HCT116 (cell line): Measurements from ENCODE around the gene GATA3. TPM values are rescaled to one million over a fixed set of nuclear protein-coding genes. Genes with fewer than 3 reads are reported as not detected.

Experiments
- ATAC-seq: fragments of 200-7000 bp; cut with Tn5 transposase; 2 replicates; pipeline ENCODE4 v1.9.1; 2020; ENCODE audit warnings: mild to moderate bottlenecking, moderate library complexity
- BruUV-seq: library from RNA; stranded (reverse); fragments of 400-500 nt; replicated peaks from 2 replicates; lab custom pipeline; 2021; lab: Mats Ljungman, UMichigan
- CTCF ChIA-PET: fragments of 300-600 bp; sonication (Branson Sonifier 250); formaldehyde crosslinking; loops from one replicate; lab custom pipeline; 2021; ENCODE audit warnings: antibody characterized with exemption; lab: Charles Lee
- POLR2A ChIA-PET: fragments of 300-600, 350-600 bp; sonication (Branson Sonifier 250); formaldehyde crosslinking; loops from one replicate; lab custom pipeline; 2021; ENCODE audit warnings: antibody characterized with exemption; lab: Charles Lee
- RAD21 ChIA-PET, 2 experiments: fragments of 300-600 bp; sonication (Branson Sonifier 250); formaldehyde crosslinking; loops; one replicate each; lab custom pipeline; 2023; ENCODE audit warnings: low total read pairs in 2 of 2; ENCODE audit not compliant: uncharacterized antibody in 2 of 2, unreplicated experiment in 2 of 2, low non-redundant PET in 1 of 2; lab: Charles Lee
- DNase-seq: peaks from one replicate; pipeline ENCODE4 v3.0.0-alpha.2; 2010; ENCODE audit warnings: low read depth, low spot score
- H2AFZ ChIP-seq: fragments of 200-600 bp; shearing (Covaris generic), sonication (generic); 2 replicates; pipeline ENCODE4 v1.6.1; 2017; ENCODE audit warnings: low read depth, mixed run types, mixed read lengths, antibody characterized with exemption, low read length; ENCODE audit not compliant: poor library complexity, severe bottlenecking
- H3K27ac ChIP-seq: 2 replicates; pipeline ENCODE4 v1.5.1; 2012; ENCODE audit warnings: low read depth, low read length
- H3K27me3 ChIP-seq: fragments of 200-600 bp; sonication (generic); 2 replicates; pipeline ENCODE4 v1.6.1; 2016; ENCODE audit warnings: mixed run types, low read length, mixed read lengths; ENCODE audit not compliant: insufficient read depth
- H3K36me3 ChIP-seq, 2 experiments: fragments of 200-500 bp in 1 of 2; fragments of 200-600 bp in 1 of 2; sonication (Bioruptor generic) in 1 of 2; sonication (generic) in 1 of 2; 2 replicates each; pipeline versions ENCODE4 v1.5.1 to v1.6.1; 2014 to 2016; ENCODE audit warnings: low read length in 2 of 2, inconsistent platforms in 1 of 2, mixed read lengths in 1 of 2, mixed run types in 1 of 2; ENCODE audit not compliant: insufficient read depth in 2 of 2, control insufficient read depth in 1 of 2
- H3K4me1 ChIP-seq, 2 experiments: fragments of 200-600 bp in 1 of 2; sonication (generic) in 1 of 2; 2 replicates each; pipeline versions ENCODE4 v1.5.1 to v1.6.1; 2012 to 2017; ENCODE audit warnings: low read length in 2 of 2, inconsistent platforms in 1 of 2, mild to moderate bottlenecking in 1 of 2, mixed read lengths in 1 of 2, mixed run types in 1 of 2, moderate library complexity in 1 of 2; ENCODE audit not compliant: insufficient read depth in 2 of 2, control insufficient read depth in 1 of 2
- H3K4me2 ChIP-seq: fragments of 200-600 bp; sonication (generic); 2 replicates; pipeline ENCODE4 v1.6.1; 2017; ENCODE audit warnings: mixed run types, low read length, mixed read lengths
- H3K4me3 ChIP-seq, 2 experiments: fragments of 200-600 bp in 1 of 2; sonication (generic) in 1 of 2; replicated peaks in 1 of 2; 2 replicates each; pipeline ENCODE4 v1.5.1; 2011 to 2016; ENCODE audit warnings: low read length in 2 of 2, control low read depth in 1 of 2, low read depth in 1 of 2, mild to moderate bottlenecking in 1 of 2, mixed read lengths in 1 of 2, mixed run types in 1 of 2
- H3K79me2 ChIP-seq: fragments of 200-600 bp; sonication (generic); 2 replicates; pipeline ENCODE4 v1.6.1; 2017; ENCODE audit warnings: mild to moderate bottlenecking, mixed run types, low read length, moderate library complexity, mixed read lengths; ENCODE audit not compliant: insufficient read depth
- H3K9ac ChIP-seq: fragments of 200-600 bp; sonication (generic); 2 replicates; pipeline ENCODE4 v1.6.1; 2016; ENCODE audit warnings: low read length, mixed read lengths
- H3K9me2 ChIP-seq: fragments of 200-600 bp; sonication (generic), shearing (Covaris generic); 2 replicates; pipeline ENCODE4 v1.6.1; 2017; ENCODE audit warnings: mixed run types, mild to moderate bottlenecking, moderate library complexity; ENCODE audit not compliant: insufficient read depth
- H3K9me3 ChIP-seq, 2 experiments: fragments of 200-500 bp in 1 of 2; fragments of 200-600 bp in 1 of 2; sonication (Bioruptor generic) in 1 of 2; sonication (generic) in 1 of 2; 2 replicates each; pipeline ENCODE4 v1.6.1; 2014 to 2017; ENCODE audit warnings: low read length in 2 of 2, mixed read lengths in 2 of 2, inconsistent platforms in 1 of 2, low read depth in 1 of 2, mild to moderate bottlenecking in 1 of 2, mixed run types in 1 of 2, moderate library complexity in 1 of 2; ENCODE audit not compliant: control insufficient read depth in 1 of 2, insufficient read depth in 1 of 2
- H4K20me1 ChIP-seq: fragments of 200-600 bp; sonication (generic), shearing (Covaris generic); 2 replicates; pipeline ENCODE4 v1.6.1; 2017; ENCODE audit warnings: mixed run types, mild to moderate bottlenecking, moderate library complexity; ENCODE audit not compliant: insufficient read depth
- EGR1 ChIP-seq: IDR thresholded peaks from 2 replicates; pipeline ENCODE4 v1.6.1; 2012; ENCODE audit warnings: low read depth
- ELF1 ChIP-seq: IDR thresholded peaks from 2 replicates; pipeline ENCODE4 v1.6.1; 2012; ENCODE audit warnings: low read depth, borderline replicate concordance
- JUND ChIP-seq: IDR thresholded peaks from 2 replicates; pipeline ENCODE4 v1.6.1; 2012
- POLR2A ChIP-seq: IDR thresholded peaks from 2 replicates; pipeline ENCODE4 v1.7.0; 2011; ENCODE audit warnings: borderline replicate concordance; ENCODE audit not compliant: insufficient read depth, insufficient read length; ENCODE audit errors: extremely low read depth
- POLR2AphosphoS5 ChIP-seq: IDR thresholded peaks from 2 replicates; pipeline ENCODE4 v1.6.1; 2011; ENCODE audit warnings: mild to moderate bottlenecking, low read depth, low read length, moderate library complexity
- RAD21 ChIP-seq: IDR thresholded peaks from 2 replicates; pipeline ENCODE4 v1.6.1; 2012; ENCODE audit warnings: low read depth, mild to moderate bottlenecking
- SRF ChIP-seq: IDR thresholded peaks from 2 replicates; pipeline ENCODE4 v1.6.1; 2012; ENCODE audit warnings: low read depth
- TCF7L2 ChIP-seq: IDR thresholded peaks from 2 replicates; pipeline ENCODE4 v1.7.0; 2011; ENCODE audit warnings: borderline replicate concordance, inconsistent platforms; ENCODE audit not compliant: insufficient read depth, insufficient read length; ENCODE audit errors: extremely low read depth
- YY1 ChIP-seq: IDR thresholded peaks from 2 replicates; pipeline ENCODE4 v1.6.1; 2011; ENCODE audit warnings: low read length, low read depth, moderate library complexity, mild to moderate bottlenecking; ENCODE audit not compliant: insufficient replicate concordance; ENCODE audit errors: extremely low read depth
- ZFX ChIP-seq: fragments of 450-650 bp; IDR thresholded peaks from 2 replicates; pipeline ENCODE4 v1.6.1; 2017
- intact Hi-C: fragments of 100-400 bp; cut with micrococcal nuclease; formaldehyde crosslinking; loops from 2 replicates; pipeline ENCODE4 v1.10.0; 2022
- total RNA-seq: library from RNA; stranded (reverse); gene quantifications from one replicate; pipeline ENCODE4 v1.2.1, GENCODE V29; 2021; ENCODE audit not compliant: unreplicated experiment
- TF ChIP-seq, protein P1 (sequence below): IDR thresholded peaks from 2 replicates; pipeline ENCODE4 v1.6.1; 2012; ENCODE audit warnings: low read depth
- TF ChIP-seq, protein P2 (sequence below): IDR thresholded peaks from 2 replicates; pipeline ENCODE4 v1.6.1; 2012

Gene GATA3
- total RNA-seq, 1 experiment from 2014 or later: 2.7 TPM

DNA sequence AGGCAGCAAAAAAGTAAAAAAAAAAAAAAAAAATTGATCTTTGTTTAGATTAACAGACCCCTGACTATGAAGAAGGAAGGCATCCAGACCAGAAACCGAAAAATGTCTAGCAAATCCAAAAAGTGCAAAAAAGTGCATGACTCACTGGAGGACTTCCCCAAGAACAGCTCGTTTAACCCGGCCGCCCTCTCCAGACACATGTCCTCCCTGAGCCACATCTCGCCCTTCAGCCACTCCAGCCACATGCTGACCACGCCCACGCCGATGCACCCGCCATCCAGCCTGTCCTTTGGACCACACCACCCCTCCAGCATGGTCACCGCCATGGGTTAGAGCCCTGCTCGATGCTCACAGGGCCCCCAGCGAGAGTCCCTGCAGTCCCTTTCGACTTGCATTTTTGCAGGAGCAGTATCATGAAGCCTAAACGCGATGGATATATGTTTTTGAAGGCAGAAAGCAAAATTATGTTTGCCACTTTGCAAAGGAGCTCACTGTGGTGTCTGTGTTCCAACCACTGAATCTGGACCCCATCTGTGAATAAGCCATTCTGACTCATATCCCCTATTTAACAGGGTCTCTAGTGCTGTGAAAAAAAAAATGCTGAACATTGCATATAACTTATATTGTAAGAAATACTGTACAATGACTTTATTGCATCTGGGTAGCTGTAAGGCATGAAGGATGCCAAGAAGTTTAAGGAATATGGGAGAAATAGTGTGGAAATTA lies 19.4 kb downstream of the GATA3 start (continued):
- TF ChIP-seq, protein P1, sequence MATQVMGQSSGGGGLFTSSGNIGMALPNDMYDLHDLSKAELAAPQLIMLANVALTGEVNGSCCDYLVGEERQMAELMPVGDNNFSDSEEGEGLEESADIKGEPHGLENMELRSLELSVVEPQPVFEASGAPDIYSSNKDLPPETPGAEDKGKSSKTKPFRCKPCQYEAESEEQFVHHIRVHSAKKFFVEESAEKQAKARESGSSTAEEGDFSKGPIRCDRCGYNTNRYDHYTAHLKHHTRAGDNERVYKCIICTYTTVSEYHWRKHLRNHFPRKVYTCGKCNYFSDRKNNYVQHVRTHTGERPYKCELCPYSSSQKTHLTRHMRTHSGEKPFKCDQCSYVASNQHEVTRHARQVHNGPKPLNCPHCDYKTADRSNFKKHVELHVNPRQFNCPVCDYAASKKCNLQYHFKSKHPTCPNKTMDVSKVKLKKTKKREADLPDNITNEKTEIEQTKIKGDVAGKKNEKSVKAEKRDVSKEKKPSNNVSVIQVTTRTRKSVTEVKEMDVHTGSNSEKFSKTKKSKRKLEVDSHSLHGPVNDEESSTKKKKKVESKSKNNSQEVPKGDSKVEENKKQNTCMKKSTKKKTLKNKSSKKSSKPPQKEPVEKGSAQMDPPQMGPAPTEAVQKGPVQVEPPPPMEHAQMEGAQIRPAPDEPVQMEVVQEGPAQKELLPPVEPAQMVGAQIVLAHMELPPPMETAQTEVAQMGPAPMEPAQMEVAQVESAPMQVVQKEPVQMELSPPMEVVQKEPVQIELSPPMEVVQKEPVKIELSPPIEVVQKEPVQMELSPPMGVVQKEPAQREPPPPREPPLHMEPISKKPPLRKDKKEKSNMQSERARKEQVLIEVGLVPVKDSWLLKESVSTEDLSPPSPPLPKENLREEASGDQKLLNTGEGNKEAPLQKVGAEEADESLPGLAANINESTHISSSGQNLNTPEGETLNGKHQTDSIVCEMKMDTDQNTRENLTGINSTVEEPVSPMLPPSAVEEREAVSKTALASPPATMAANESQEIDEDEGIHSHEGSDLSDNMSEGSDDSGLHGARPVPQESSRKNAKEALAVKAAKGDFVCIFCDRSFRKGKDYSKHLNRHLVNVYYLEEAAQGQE: no peak
- TF ChIP-seq POLR2AphosphoS5: no peak
- no peak for TF ChIP-seq SRF
- TF ChIP-seq, all 23 proteins: peak for 0

DNA sequence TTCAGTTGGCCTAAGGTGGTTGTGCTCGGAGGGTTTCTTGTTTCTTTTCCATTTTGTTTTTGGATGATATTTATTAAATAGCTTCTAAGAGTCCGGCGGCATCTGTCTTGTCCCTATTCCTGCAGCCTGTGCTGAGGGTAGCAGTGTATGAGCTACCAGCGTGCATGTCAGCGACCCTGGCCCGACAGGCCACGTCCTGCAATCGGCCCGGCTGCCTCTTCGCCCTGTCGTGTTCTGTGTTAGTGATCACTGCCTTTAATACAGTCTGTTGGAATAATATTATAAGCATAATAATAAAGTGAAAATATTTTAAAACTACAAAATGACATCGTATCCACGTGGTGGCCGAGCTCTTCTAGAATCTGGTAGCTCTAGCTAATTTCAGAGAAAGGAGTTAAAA lies 20.4 kb downstream of the GATA3 start:
- Histone ChIP-seq H3K9me2 (no peaks in the 10 kb centered on the region), H3K9ac (no peak overlapping the region), H3K4me1 (no peaks in the 10 kb centered on the region), H3K27me3 (no peaks in the 10 kb centered on the region), H3K4me3 (no peak overlapping the region), H3K27ac (no peak overlapping the region), H3K9me3 (no peaks in the 10 kb centered on the region), H3K4me2 (no peak overlapping the region), H4K20me1 (no peaks in the 10 kb centered on the region), H3K36me3 (no peaks in the 10 kb centered on the region), H3K79me2 (no peaks in the 10 kb centered on the region), H2AFZ (no peak overlapping the region)
- ChIA-PET RAD21 (no interaction called here), CTCF (no interaction called here), POLR2A (no interaction called here)
- no peak for ATAC-seq
- TF ChIP-seq ELF1: no peak
- TF ChIP-seq POLR2A: no peak
- TF ChIP-seq, protein P1: no peak
- TF ChIP-seq TCF7L2: no peak
- TF ChIP-seq YY1: no peak
- no peak for TF ChIP-seq EGR1
- TF ChIP-seq, protein P2, sequence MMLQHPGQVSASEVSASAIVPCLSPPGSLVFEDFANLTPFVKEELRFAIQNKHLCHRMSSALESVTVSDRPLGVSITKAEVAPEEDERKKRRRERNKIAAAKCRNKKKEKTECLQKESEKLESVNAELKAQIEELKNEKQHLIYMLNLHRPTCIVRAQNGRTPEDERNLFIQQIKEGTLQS: no peak
- no peak for TF ChIP-seq POLR2AphosphoS5
- TF ChIP-seq RAD21: no peak
- TF ChIP-seq JUND: no peak
- no peak for TF ChIP-seq ZFX
- no TSS peak for BruUV-seq
- intact Hi-C loops: no loop called here
- DNase-seq: no peak
